A673 (cell line): ENCODE data around the gene MRNIP.

Experiments
- CTCF ChIP-seq: fragments of 300-800, 200-600 bp; sonication (generic); conservative IDR thresholded peaks from 2 replicates; pipeline ENCODE4 v1.5.1; 2017; ENCODE audit warnings: low read depth, mild to moderate bottlenecking, antibody characterized with exemption, low read length, moderate library complexity, mixed read lengths
- EZH2 ChIP-seq: fragments of 200-600 bp; sonication (generic); IDR thresholded peaks from 2 replicates; pipeline ENCODE4 v1.6.1; 2017; ENCODE audit warnings: borderline replicate concordance, low read depth, mild to moderate bottlenecking, mixed read lengths, antibody characterized with exemption, low read length; ENCODE audit not compliant: poor library complexity, severe bottlenecking

- TF ChIP-seq CTCF (no peak), EZH2 (no peak)
These were observed 55.6 kb downstream of the MRNIP start for GRCh38 chr5:179802950-179803562.
